SH-SY5Y (cell line): ENCODE data around the gene SLC35G2.

ENCODE experiments used
- GATA2 ChIP-seq: IDR thresholded peaks from 2 replicates; pipeline ENCODE4 v1.6.1; 2011; ENCODE audit warnings: mild to moderate bottlenecking, low read depth, low read length
- GATA3 ChIP-seq: IDR thresholded peaks from 2 replicates; pipeline ENCODE4 v1.6.1; 2011; ENCODE audit warnings: low read depth, mild to moderate bottlenecking, low read length, moderate library complexity

DNA sequence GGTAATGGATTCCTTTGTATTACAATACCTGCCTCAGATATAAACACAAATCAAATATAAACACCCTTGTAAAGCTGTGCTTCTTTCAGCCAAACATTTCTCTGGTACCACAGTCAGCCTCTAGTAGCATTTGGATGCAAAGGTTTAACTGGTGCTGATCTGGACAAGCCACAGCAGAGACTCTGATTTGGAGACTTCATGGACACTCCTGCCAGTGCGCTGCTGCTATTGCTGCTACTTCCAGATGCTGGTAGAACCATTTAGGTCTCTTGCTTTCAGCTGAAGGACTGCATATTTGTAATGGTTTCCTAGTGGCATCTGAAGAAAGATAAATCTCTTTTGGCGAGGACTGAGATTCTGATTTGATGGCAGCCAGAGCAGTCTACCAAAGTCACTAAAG is 80.0 kb downstream of the SLC35G2 start:
- TF ChIP-seq GATA2 (no peak), GATA3 (no peak)
